SU-DHL-6 (cell line): Measurements from ENCODE around the gene TIMM21.

ENCODE experiments used
- H2AFZ ChIP-seq: fragments of 200-600 bp; sonication (generic); 2 replicates; pipeline ENCODE4 v1.6.1; 2014; ENCODE audit warnings: low read depth, mild to moderate bottlenecking, moderate library complexity, mixed read lengths, antibody characterized with exemption, low read length; ENCODE audit not compliant: severe bottlenecking
- H3F3A ChIP-seq: fragments of 200-600 bp; shearing (Covaris generic); 2 replicates; pipeline ENCODE4 v1.6.0; 2016; ENCODE audit warnings: antibody characterized with exemption, mild to moderate bottlenecking; ENCODE audit not compliant: insufficient read depth
- H3K27ac ChIP-seq: fragments of 200-600 bp; sonication (generic); 2 replicates; pipeline ENCODE4 v1.5.1; 2016; ENCODE audit warnings: low read depth, mild to moderate bottlenecking, low read length, moderate library complexity, mixed read lengths
- H3K27me3 ChIP-seq: fragments of 200-600 bp; sonication (generic), shearing (Covaris generic); 2 replicates; pipeline ENCODE4 v1.6.0; 2014; ENCODE audit warnings: mild to moderate bottlenecking, low read length
- H3K36me3 ChIP-seq: fragments of 200-600 bp; sonication (generic); 2 replicates; pipeline ENCODE4 v1.6.1; 2014; ENCODE audit warnings: mild to moderate bottlenecking, low read length, mixed read lengths
- H3K4me2 ChIP-seq: fragments of 300-600, 200-600 bp; shearing (Covaris generic), sonication (generic); 2 replicates; pipeline ENCODE4 v1.6.0; 2014; ENCODE audit warnings: low read length, low read depth, mild to moderate bottlenecking; ENCODE audit not compliant: poor library complexity, severe bottlenecking
- H3K4me3 ChIP-seq: fragments of 200-600 bp; sonication (generic); 2 replicates; pipeline ENCODE4 v1.5.1; 2014; ENCODE audit warnings: antibody characterized with exemption, low read length, mild to moderate bottlenecking, mixed read lengths; ENCODE audit not compliant: insufficient read depth, poor library complexity, severe bottlenecking
- H3K79me2 ChIP-seq: fragments of 200-600 bp; sonication (generic); 2 replicates; pipeline ENCODE4 v1.6.1; 2014; ENCODE audit warnings: mild to moderate bottlenecking, low read length, moderate library complexity; ENCODE audit not compliant: insufficient read depth
- H3K9ac ChIP-seq: fragments of 200-600 bp; sonication (generic); 2 replicates; pipeline ENCODE4 v1.7.0; 2014; ENCODE audit warnings: mild to moderate bottlenecking, low read length
- H3K9me2 ChIP-seq: fragments of 200-600 bp; sonication (generic); replicated peaks from 2 replicates; pipeline ENCODE4 v1.6.1; 2014; ENCODE audit warnings: low read length; ENCODE audit not compliant: insufficient read depth
- H3K9me3 ChIP-seq: fragments of 200-600 bp; sonication (generic); 2 replicates; pipeline ENCODE4 v1.6.1; 2014; ENCODE audit warnings: low read length, mixed read lengths; ENCODE audit not compliant: insufficient read depth
- H4K20me1 ChIP-seq: fragments of 200-600 bp; sonication (generic); 2 replicates; pipeline ENCODE4 v1.6.1; 2014; ENCODE audit warnings: low read depth, mild to moderate bottlenecking, antibody characterized with exemption, low read length, moderate library complexity, mixed read lengths
- EZH2phosphoT487 ChIP-seq: fragments of 200-600 bp; sonication (generic), shearing (Covaris generic); conservative IDR thresholded peaks from 2 replicates; pipeline ENCODE4 v1.6.1; 2018; ENCODE audit warnings: mild to moderate bottlenecking, antibody characterized with exemption, low read length, moderate library complexity, mixed read lengths
- TF ChIP-seq, protein P1 (sequence below): fragments of 200-600 bp; sonication (generic); IDR thresholded peaks from one replicate; pipeline ENCODE4 v1.5.1; 2017; ENCODE audit warnings: antibody characterized with exemption, mild to moderate bottlenecking, low read length, moderate library complexity; ENCODE audit not compliant: insufficient read depth, poor library complexity, severe bottlenecking

Gene TIMM21

DNA sequence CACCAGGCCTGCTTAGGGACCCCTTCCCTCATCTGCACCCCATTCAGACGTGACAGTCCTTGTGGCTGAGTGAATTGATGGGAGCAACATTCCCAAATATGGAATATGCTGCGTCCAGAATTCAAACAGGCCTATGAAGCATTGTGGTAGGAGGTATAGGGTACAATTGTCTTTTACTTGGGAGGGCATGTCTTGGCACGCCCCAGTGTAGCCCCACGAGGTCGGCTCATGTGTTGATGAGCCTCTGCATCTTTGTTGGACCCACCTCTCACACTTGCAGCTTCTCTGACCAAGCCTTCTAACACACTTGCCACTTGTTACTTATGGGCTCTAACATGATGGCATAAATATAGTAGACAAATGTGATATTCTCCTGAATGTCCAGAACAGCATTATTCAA is 1.6 kb downstream of the TIMM21 start:
- Histone ChIP-seq H3K9me3 (no peaks in the 10 kb centered on the region), H3K79me2 (peaks cover 64% of the 10 kb centered on the region), H4K20me1 (0 out of 2 replicates have a peak, but pooled peaks cover 7% of the 10 kb centered on the region), H3K27ac (no peak overlapping the region), H3K9ac (peak overlapping the region; percentile 97), H3K9me2 (no peaks in the 10 kb centered on the region), H3F3A (peaks cover 8% of the 10 kb centered on the region), H3K27me3 (no peaks in the 10 kb centered on the region), H3K4me3 (peak overlapping the region; percentile 93), H3K36me3 (no peaks in the 10 kb centered on the region), H2AFZ (no peak overlapping the region), H3K4me2 (peak overlapping the region; percentile 94)
- no peak for TF ChIP-seq EZH2phosphoT487
- TF ChIP-seq, protein P1, sequence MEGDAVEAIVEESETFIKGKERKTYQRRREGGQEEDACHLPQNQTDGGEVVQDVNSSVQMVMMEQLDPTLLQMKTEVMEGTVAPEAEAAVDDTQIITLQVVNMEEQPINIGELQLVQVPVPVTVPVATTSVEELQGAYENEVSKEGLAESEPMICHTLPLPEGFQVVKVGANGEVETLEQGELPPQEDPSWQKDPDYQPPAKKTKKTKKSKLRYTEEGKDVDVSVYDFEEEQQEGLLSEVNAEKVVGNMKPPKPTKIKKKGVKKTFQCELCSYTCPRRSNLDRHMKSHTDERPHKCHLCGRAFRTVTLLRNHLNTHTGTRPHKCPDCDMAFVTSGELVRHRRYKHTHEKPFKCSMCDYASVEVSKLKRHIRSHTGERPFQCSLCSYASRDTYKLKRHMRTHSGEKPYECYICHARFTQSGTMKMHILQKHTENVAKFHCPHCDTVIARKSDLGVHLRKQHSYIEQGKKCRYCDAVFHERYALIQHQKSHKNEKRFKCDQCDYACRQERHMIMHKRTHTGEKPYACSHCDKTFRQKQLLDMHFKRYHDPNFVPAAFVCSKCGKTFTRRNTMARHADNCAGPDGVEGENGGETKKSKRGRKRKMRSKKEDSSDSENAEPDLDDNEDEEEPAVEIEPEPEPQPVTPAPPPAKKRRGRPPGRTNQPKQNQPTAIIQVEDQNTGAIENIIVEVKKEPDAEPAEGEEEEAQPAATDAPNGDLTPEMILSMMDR, result no peak

DNA sequence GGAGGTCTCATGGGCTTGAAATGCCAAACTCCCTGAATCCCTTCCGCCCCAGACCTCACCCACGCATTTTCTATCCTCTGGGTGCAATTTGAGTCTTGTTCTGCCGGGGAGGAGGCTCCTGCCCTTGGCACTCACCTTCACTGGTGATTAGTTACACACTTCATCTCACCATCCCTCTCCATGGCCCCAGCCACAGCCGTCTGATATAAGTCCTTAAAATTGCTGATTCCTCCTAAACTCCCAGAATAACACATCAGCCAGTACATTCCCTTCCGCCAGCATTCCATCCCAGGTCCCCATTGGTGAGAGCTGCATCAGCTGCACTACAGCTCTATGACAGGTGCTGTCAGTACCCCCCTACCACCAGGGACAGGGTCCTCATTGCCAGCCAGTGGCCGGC is 3.9 kb downstream of the TIMM21 start:
- Histone ChIP-seq H3K27me3 (no peaks in the 10 kb centered on the region), H3K79me2 (peaks cover 65% of the 10 kb centered on the region), H3F3A (peaks cover 4% of the 10 kb centered on the region), H2AFZ (no peak overlapping the region), H3K9me3 (no peaks in the 10 kb centered on the region), H3K4me3 (no peak overlapping the region), H3K27ac (no peak overlapping the region), H3K9me2 (no peaks in the 10 kb centered on the region), H3K36me3 (peaks cover 13% of the 10 kb centered on the region; the same call in 1 of the 2 replicates), H3K4me2 (no peak overlapping the region), H3K9ac (no peak overlapping the region), H4K20me1 (0 out of 2 replicates have a peak, but pooled peaks cover 7% of the 10 kb centered on the region)
- no peak for TF ChIP-seq EZH2phosphoT487
- TF ChIP-seq, protein P1, result no peak

DNA sequence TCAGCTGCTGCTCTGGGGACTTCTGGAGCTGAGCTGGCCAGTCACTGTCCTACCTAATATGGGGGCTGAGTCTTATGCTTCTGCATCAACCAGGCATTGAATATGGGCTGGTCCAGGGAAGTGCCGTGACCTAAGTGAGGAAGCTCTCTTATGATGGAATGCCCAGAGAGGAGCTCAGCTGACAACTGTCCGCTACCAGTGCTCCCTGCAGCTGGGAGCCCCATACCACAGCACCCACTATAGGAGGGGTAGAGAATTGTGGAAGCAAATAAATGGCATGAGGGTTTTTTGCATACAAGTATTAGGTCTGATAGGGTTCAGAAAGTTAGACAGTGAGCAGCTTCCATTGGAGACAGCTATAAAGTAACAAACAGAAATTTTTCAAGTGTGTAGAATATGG is 4.5 kb downstream of the TIMM21 start:
- H3K27ac ChIP-seq, result no peak overlapping the region
- no peak overlapping the region for H2AFZ ChIP-seq
- H3K36me3 ChIP-seq, result peaks cover 13% of the 10 kb centered on the region; the same call in 1 of the 2 replicates
- H3K27me3 ChIP-seq, result no peaks in the 10 kb centered on the region
- H3K9me2 ChIP-seq, result no peaks in the 10 kb centered on the region
- H3K79me2 ChIP-seq, result peaks cover 65% of the 10 kb centered on the region
- H3K4me2 ChIP-seq, result no peak overlapping the region
- H4K20me1 ChIP-seq, result 0 out of 2 replicates have a peak, but pooled peaks cover 7% of the 10 kb centered on the region
- no peak overlapping the region for H3K4me3 ChIP-seq
- peaks cover 3% of the 10 kb centered on the region for H3F3A ChIP-seq
- H3K9me3 ChIP-seq, result no peaks in the 10 kb centered on the region
- H3K9ac ChIP-seq, result no peak overlapping the region
- no peak for TF ChIP-seq EZH2phosphoT487
- TF ChIP-seq, protein P1, result peak; percentile 9
